OCI-LY3 (cell line): ENCODE measurements around the gene UNC13D.

Experiments used
- CTCF ChIP-seq: fragments of 200-600, 300-600 bp; sonication (generic); IDR thresholded peaks from 2 replicates; pipeline ENCODE4 v1.5.1; 2014; ENCODE audit warnings: antibody characterized with exemption, low read length, low read depth
- EZH2phosphoT487 ChIP-seq: fragments of 200-600 bp; shearing (Covaris generic); IDR thresholded peaks from 2 replicates; pipeline ENCODE4 v1.6.1; 2018; ENCODE audit warnings: antibody characterized with exemption, mixed run types, low read depth

DNA sequence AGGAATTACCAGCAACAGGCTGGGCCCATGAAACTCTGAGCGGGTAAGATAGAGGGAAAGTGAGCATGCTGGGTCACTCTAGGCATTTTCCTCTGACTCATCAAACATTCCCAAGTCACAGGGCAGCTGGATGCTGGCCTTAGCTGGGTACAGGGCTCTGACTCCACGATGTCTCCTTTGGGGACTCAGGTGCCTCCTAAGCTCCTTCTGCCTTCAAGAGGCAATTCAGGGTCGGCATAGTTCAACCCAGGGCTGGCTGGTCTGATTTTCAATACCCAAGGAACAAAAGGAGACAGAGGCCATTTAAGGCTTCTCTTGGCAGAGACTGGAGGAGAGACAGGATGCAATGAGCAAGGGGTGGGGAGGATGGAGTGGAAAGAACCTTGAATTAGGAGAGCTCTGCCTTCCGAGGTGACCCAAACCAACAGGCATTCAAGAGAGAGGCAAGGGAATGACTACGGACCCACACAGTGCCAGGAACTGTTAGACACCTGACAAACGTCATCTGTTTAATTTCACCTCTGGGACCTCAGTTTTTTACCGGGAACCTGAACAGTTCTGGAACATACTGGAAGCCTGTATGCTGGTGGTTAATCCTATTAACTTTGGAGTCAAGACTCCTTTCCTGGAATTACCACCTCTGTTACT lies 10.0 kb upstream of the UNC13D start:
- TF ChIP-seq CTCF: no peak
- no peak for TF ChIP-seq EZH2phosphoT487
